Heart left ventricle (tissue), 16 donors: ENCODE results near the gene UBAP1. TPM values are rescaled to one million over a fixed set of nuclear protein-coding genes. Genes with fewer than 3 reads are reported as not detected.
A peak's percentile ranks its signal among the peaks of the same experiment; 100 is the strongest.
"Not testable (repeated sequence)": the region's sequence is repeated elsewhere in the genome, so short reads cannot be mapped to it uniquely, and the experiment has no call there.

Experiments used
- ATAC-seq, 4 donors: fragments of 200-7000 bp; cut with Tn5 transposase; one replicate each; pipeline ENCODE4 v1.9.1; 2020 to 2022; ENCODE audit warnings: moderate library complexity in 4 of 4, mild to moderate bottlenecking in 3 of 4, moderate number of reproducible peaks in 1 of 4
- DNase-seq, 5 donors: peaks; one replicate each; pipeline ENCODE4 v3.0.0-alpha.2; 2020
- H3K27ac ChIP-seq, 12 donors: fragments of 200-600 bp; sonication (generic) in 4 of 12; one replicate each; pipeline versions ENCODE4 v1.5.0 to v1.8.0; 2016 to 2022; ENCODE audit warnings: mild to moderate bottlenecking in 2 of 12
- H3K27me3 ChIP-seq, 9 donors: fragments of 200-600 bp; sonication (generic) in 2 of 9; one replicate each; pipeline versions ENCODE4 v1.5.1 to v1.8.0; 2016 to 2022; ENCODE audit warnings: mild to moderate bottlenecking in 3 of 9
- H3K36me3 ChIP-seq, 9 donors: fragments of 200-600 bp; sonication (generic) in 2 of 9; one replicate each; pipeline versions ENCODE4 v1.5.0 to v1.8.0; 2018 to 2022; ENCODE audit warnings: mild to moderate bottlenecking in 2 of 9
- H3K4me1 ChIP-seq, 12 donors: fragments of 200-600 bp; sonication (generic) in 4 of 12; one replicate each; pipeline versions ENCODE4 v1.5.0 to v1.8.0; 2016 to 2022; ENCODE audit warnings: mild to moderate bottlenecking in 3 of 12
- H3K4me3 ChIP-seq, 12 donors: fragments of 200-600 bp; sonication (generic) in 4 of 12; one replicate each; pipeline versions ENCODE4 v1.5.0 to v1.8.0; 2017 to 2022; ENCODE audit warnings: mild to moderate bottlenecking in 9 of 12, moderate library complexity in 4 of 12
- H3K9me3 ChIP-seq, 12 donors: fragments of 200-600 bp; sonication (generic) in 4 of 12; one replicate each; pipeline versions ENCODE4 v1.5.0 to v1.8.0; 2016 to 2022; ENCODE audit warnings: mild to moderate bottlenecking in 1 of 12
- POLR2A ChIP-seq, 2 donors: fragments of 450-650 bp; IDR thresholded peaks; one replicate each; pipeline ENCODE4 v1.6.1; 2017; ENCODE audit warnings: antibody characterized with exemption in 2 of 2, mild to moderate bottlenecking in 2 of 2, moderate library complexity in 2 of 2
- WGBS, 4 donors: extraction: QIAGEN DNeasy Blood & Tissue Kit in 2 of 4; methylation state at CpG; one replicate each; pipeline versions ENCODE4 v1.1.5 to v1.1.7; 2013 to 2018; 5-methylcytosine and 5-hydroxymethylcytosine counted together
- intact Hi-C, 10 donors: fragments of 100-400 bp; cut with DNase I; formaldehyde crosslinking; loops; one replicate each; pipeline versions ENCODE4 v1.11.1 to v1.14.2; 2022
- polyA plus RNA-seq, 2 donors: library from polyadenylated mRNA; stranded (reverse); fragments of 200-250 nt; gene quantifications; one replicate each; pipeline ENCODE4 v1.2.3, GENCODE V29; 2013
- total RNA-seq, 9 donors: library from RNA; depleted of rRNA in 2 of 9; stranded (reverse); fragments of >200 nt in 2 of 9; fragmentation: NEBNext Ultra II Directional in 3 of 9; extraction: Animal tissue kit (Norgen Biotek cat#: 25700) in 3 of 9; gene quantifications; one replicate each; pipeline versions ENCODE4 v1.1.0 to v1.2.4, GENCODE V29; 2016 to 2023
- TF ChIP-seq, protein P1 (sequence below), 12 donors: fragments of 200-600 bp; sonication (generic) in 4 of 12; IDR thresholded peaks; one replicate each; pipeline versions ENCODE4 v1.5.0 to v1.8.0; 2018 to 2022; ENCODE audit warnings: antibody characterized with exemption in 12 of 12, mild to moderate bottlenecking in 5 of 12
- donor health status: ischemic (EF 13 %, LVEDD 7.1; RV severe dilation, severe dysfunction).
- donor health status: healthy with polysubstance abuse.
- donor health status: DM: no; HTN: yes; CAD: no.
- donor health status: DM: no; HTN: no; CAD: no.
- donor health status: ischemic (EF 25% LVEDD 6.9; RV normal size, moderate dysfunction).
- donor health status: ischemic (EF 25% LVEDD 5.7; RV mildly dilated, moderate dysfunction).
- donor health status: healthy.
- donor health status: DM: yes; HTN: yes; CAD: no.
- donor health status: ischemic (EF 35%, LVEDD 5.7; RV mildly dilated, moderate dysfunction).
- donor health status: nonischemic (EF 11% LVEDD 7.7; RV severe dilation, severe dysfunction).
- donor health status: DM: yes; HTN: yes; CAD: no.
- donor health status: PGD.
- donor health status: ischemic (EF 29% LVEDD 5.4; RV normal size, mild dysfunction).
- donor health status: nonischemic (EF 23%, LVEDD 6.1; RV moderate dilation, normal function).

The UBAP1 gene
- total and polyA plus RNA-seq, 11 donors = 18.7 to 66.1 (median 43.1) TPM

DNA sequence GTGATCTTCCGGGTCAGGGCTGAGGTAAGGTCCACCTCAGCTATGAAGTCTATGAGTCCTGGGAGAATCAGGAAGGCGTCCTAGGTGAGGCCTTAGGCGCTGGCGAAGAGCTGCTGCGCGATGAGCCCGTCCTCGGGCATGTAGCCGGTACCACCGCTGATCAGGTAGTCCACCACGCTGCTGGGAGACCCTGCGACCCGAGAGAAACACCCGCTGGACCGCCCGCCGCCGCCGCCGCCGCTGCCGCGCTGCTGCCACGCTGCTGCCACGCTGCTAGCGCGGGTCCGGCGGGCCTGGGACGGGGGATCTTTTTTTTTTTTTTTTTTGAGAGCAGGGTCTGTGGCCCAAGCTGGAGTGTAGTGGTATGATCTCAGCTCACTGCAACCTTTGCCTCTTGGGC lies 44.3 kb upstream of the UBAP1 start:
- 94 to 95% (median 94%) methylated on average over 25 to 30 of the region's 30 CpGs for WGBS, 4 donors
- Histone ChIP-seq H3K4me1 (peaks cover 0 to 5% (median 0%) of the 10 kb centered on the region in 12 donors), H3K27ac (no peak overlapping the region), H3K36me3 (no peaks in the 10 kb centered on the region), H3K27me3 (no peaks in the 10 kb centered on the region), H3K9me3 (no peaks in the 10 kb centered on the region), H3K4me3 (no peak overlapping the region)
- intact Hi-C loops = no loop called here
- DNase-seq = no peak
- no peak for TF ChIP-seq POLR2A (IDR thresholded peaks at IDR 0.05)
- TF ChIP-seq, protein P1, sequence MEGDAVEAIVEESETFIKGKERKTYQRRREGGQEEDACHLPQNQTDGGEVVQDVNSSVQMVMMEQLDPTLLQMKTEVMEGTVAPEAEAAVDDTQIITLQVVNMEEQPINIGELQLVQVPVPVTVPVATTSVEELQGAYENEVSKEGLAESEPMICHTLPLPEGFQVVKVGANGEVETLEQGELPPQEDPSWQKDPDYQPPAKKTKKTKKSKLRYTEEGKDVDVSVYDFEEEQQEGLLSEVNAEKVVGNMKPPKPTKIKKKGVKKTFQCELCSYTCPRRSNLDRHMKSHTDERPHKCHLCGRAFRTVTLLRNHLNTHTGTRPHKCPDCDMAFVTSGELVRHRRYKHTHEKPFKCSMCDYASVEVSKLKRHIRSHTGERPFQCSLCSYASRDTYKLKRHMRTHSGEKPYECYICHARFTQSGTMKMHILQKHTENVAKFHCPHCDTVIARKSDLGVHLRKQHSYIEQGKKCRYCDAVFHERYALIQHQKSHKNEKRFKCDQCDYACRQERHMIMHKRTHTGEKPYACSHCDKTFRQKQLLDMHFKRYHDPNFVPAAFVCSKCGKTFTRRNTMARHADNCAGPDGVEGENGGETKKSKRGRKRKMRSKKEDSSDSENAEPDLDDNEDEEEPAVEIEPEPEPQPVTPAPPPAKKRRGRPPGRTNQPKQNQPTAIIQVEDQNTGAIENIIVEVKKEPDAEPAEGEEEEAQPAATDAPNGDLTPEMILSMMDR (IDR thresholded peaks at IDR 0.05) = no peak
- no peak for ATAC-seq

DNA sequence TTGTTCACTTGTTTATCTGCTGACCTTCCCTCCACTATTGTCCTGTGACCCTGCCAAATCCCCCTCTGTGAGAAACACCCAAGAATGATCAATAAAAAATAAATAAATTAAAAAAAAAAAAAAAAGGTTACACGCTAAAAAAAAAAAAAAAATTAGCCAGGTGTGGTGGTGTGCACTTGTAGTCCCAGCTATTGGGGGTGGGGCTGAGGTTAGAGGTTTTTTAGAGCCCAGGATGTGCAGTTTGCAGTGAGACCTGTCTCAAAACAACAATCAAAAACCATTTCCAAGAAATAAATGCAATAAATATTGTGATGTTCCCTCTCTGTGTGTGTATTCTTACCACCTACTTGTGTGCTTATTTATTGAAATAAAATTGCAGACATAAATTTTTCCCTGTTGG lies 40.2 kb upstream of the UBAP1 start:
- ATAC-seq, H3K36me3 ChIP-seq, H3K9me3 ChIP-seq, DNase-seq, H3K27me3 ChIP-seq, H3K4me3 ChIP-seq, intact Hi-C loops, H3K27ac ChIP-seq: not testable (repeated sequence)
- 63 to 100% (median 86%) methylated on average over 1 of the region's 1 CpG for WGBS, 4 donors
- H3K4me1 ChIP-seq = peaks cover 0 to 16% (median 7%) of the 10 kb centered on the region in 12 donors

DNA sequence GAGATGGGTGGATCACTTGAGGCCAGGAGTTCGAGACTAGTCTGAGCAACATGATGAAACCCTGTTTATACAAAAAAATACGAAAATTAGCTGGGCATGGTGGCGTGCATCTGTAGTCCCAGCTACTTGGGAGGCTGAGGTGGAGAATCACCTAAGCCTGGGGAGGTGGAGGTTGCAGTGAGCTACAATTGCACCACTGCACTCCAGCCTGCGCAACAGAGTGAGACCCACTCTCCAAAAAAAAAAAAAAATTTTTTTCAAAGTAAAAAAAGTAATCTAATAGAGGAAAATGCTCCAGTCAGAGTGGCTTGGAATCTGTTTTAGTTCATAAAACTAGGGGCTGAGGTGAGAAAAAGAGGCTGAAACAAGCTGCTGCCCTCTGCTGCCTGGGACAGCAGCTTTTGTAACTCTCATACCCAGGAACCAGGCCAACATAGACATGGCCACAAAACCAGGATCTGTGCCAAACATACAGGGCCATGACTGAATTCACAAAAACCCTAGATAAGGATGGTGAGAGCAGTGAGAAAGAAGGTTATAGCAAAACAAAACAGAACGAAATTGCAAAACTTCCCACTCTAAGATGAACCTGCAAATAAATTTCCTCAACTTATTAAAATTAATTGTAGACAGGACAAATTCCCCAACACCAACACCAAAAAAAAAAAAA lies 39.2 kb upstream of the UBAP1 start:
- Histone ChIP-seq H3K4me1 (peaks cover 0 to 16% (median 7%) of the 10 kb centered on the region in 12 donors), H3K9me3 (no peaks in the 10 kb centered on the region), H3K27me3 (no peaks in the 10 kb centered on the region), H3K4me3 (no peak overlapping the region), H3K27ac (peak overlapping the region in 4 of 12 donors; percentile 1 to 41 (median 9)), H3K36me3 (no peaks in the 10 kb centered on the region)
- TF ChIP-seq POLR2A (IDR thresholded peaks at IDR 0.05) = no peak
- TF ChIP-seq, protein P1 (IDR thresholded peaks at IDR 0.05) = peak in 11 of 12 donors; percentile 10 to 61 (median 29)
- DNase-seq = peak in 4 of 5 donors; percentile 72 to 75 (median 74)
- 70 to 76% (median 73%) methylated on average over 5 of the region's 5 CpGs for WGBS, 4 donors
- ATAC-seq = peak; percentile 95 to 99 (median 98)
- intact Hi-C loops = loop anchor here in 1 of 10 donors (5.0 kb wide), 1 partner anchor 38 kb away; the partner anchor contains the start of gene UBAP1

DNA sequence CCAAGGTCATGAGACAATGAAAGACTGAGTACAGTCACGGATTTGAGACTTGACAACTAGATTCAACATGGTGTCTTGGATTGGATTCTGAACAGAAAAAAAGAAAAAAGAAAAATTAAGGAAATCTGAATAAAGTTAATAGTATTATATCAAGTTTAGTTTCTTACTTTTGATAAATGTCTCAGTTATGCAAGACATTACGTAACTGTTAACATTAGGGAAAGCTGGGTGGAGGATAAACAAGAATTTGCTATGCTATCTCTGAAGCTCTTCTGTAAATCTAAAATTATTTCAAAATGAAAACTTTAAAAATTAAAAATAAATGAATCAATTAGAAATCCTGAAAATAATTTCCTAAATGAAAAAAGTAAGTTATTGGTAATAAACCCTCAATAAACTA lies 38.0 kb upstream of the UBAP1 start:
- ATAC-seq = no peak
- peaks cover 0 to 16% (median 7%) of the 10 kb centered on the region in 12 donors for H3K4me1 ChIP-seq
- H3K9me3 ChIP-seq = no peaks in the 10 kb centered on the region
- no peaks in the 10 kb centered on the region for H3K36me3 ChIP-seq
- DNase-seq = no peak
- TF ChIP-seq POLR2A (IDR thresholded peaks at IDR 0.05) = no peak
- TF ChIP-seq, protein P1 (IDR thresholded peaks at IDR 0.05) = no peak
- H3K27ac ChIP-seq = peak overlapping the region in 2 of 12 donors; percentile 15 to 16
- intact Hi-C loops = loop anchor here in 1 of 10 donors (5.0 kb wide), 1 partner anchor 36 kb away; the partner anchor contains the start of gene UBAP1
- no peaks in the 10 kb centered on the region for H3K27me3 ChIP-seq
- H3K4me3 ChIP-seq = no peak overlapping the region
- WGBS, 4 donors = 67 to 78% (median 72%) methylated on average over 2 of the region's 2 CpGs
